T follicular helper cell (primary cell): ENCODE data around the gene EXOC6B.
"Not testable (repeated sequence)": the region's sequence is repeated elsewhere in the genome, so short reads cannot be mapped to it uniquely, and the experiment has no call there.

ENCODE experiments used
- DNase-seq: peaks from one replicate; pipeline ENCODE4 v3.0.0-alpha.2; 2020; ENCODE audit warnings: low read depth

Gene EXOC6B

GRCh38 chr2:72681016-72681995 is 144.5 kb downstream of the EXOC6B start:
- no peak for DNase-seq

GRCh38 chr2:72678024-72678423 is 147.8 kb downstream of the EXOC6B start:
- no peak for DNase-seq

GRCh38 chr2:72676341-72677025 is 149.3 kb downstream of the EXOC6B start:
- no peak for DNase-seq

GRCh38 chr2:72674982-72675915 is 150.6 kb downstream of the EXOC6B start:
- no peak for DNase-seq

- DNase-seq = no peak
These were observed 152.6 kb downstream of the EXOC6B start for GRCh38 chr2:72673279-72673678.

GRCh38 chr2:72669121-72669520 is 156.7 kb downstream of the EXOC6B start:
- DNase-seq = no peak

- DNase-seq = no peak
These were observed 157.2 kb downstream of the EXOC6B start for GRCh38 chr2:72668647-72669046.

- DNase-seq = no peak
These were observed 160.4 kb downstream of the EXOC6B start for GRCh38 chr2:72665448-72665847.

GRCh38 chr2:72661985-72662384 is 163.8 kb downstream of the EXOC6B start:
- DNase-seq = no peak

- DNase-seq = no peak
These were observed 176.0 kb downstream of the EXOC6B start for GRCh38 chr2:72649810-72650209.

GRCh38 chr2:72641221-72641620 is 184.6 kb downstream of the EXOC6B start:
- not testable (repeated sequence) for DNase-seq

GRCh38 chr2:72638600-72639211 is 187.1 kb downstream of the EXOC6B start:
- DNase-seq = no peak

- DNase-seq = no peak
These were observed 189.6 kb downstream of the EXOC6B start for GRCh38 chr2:72636210-72636609.

GRCh38 chr2:72630767-72631166 is 195.1 kb downstream of the EXOC6B start:
- DNase-seq = no peak

GRCh38 chr2:72629062-72629461 is 196.8 kb downstream of the EXOC6B start:
- no peak for DNase-seq

GRCh38 chr2:72627083-72627482 is 198.8 kb downstream of the EXOC6B start:
- DNase-seq = no peak

GRCh38 chr2:72625366-72625765 is 200.5 kb downstream of the EXOC6B start:
- no peak for DNase-seq

GRCh38 chr2:72623481-72623880 is 202.4 kb downstream of the EXOC6B start:
- no peak for DNase-seq

- no peak for DNase-seq
These were observed 206.2 kb downstream of the EXOC6B start for GRCh38 chr2:72619626-72620025.

GRCh38 chr2:72613931-72614330 is 211.9 kb downstream of the EXOC6B start:
- no peak for DNase-seq

- no peak for DNase-seq
These were observed 213.1 kb downstream of the EXOC6B start for GRCh38 chr2:72612614-72613160.
